Right atrium auricular region (tissue), 2 donors: ENCODE measurements around the gene ZNF778. TPM values are rescaled to one million over a fixed set of nuclear protein-coding genes. Genes with fewer than 3 reads are reported as not detected.

Source experiments
- DNase-seq: peaks from one replicate; pipeline ENCODE4 v3.0.0-alpha.2; 2019; ENCODE audit warnings: low spot score
- H3K27ac ChIP-seq, 2 donors: fragments of 200-600 bp; sonication (generic); 1 replicate in 1 of 2; 2 replicates in 1 of 2; pipeline ENCODE4 v1.5.1; 2016 to 2019
- H3K27me3 ChIP-seq, 2 donors: fragments of 200-600 bp; sonication (generic); one replicate each; pipeline versions ENCODE4 v1.5.1 to v1.6.0; 2017 to 2019
- H3K36me3 ChIP-seq: fragments of 200-600 bp; sonication (generic); one replicate; pipeline ENCODE4 v1.5.1; 2016
- H3K4me1 ChIP-seq, 2 donors: fragments of 200-600 bp; sonication (generic); one replicate each; pipeline versions ENCODE4 v1.5.1 to v1.6.0; 2017 to 2019
- H3K4me3 ChIP-seq, 2 donors: fragments of 200-600 bp; sonication (generic); 1 replicate in 1 of 2; 2 replicates in 1 of 2; pipeline ENCODE4 v1.5.1; 2017 to 2019; ENCODE audit warnings: mild to moderate bottlenecking in 1 of 2, moderate library complexity in 1 of 2
- H3K9me3 ChIP-seq, 2 donors: fragments of 200-600 bp; sonication (generic); one replicate each; pipeline ENCODE4 v1.5.1; 2019
- CTCF ChIP-seq, 2 donors: fragments of 200-600 bp; sonication (generic); IDR thresholded peaks; one replicate each; pipeline ENCODE4 v1.5.1; 2019; ENCODE audit warnings: antibody characterized with exemption in 2 of 2
- total RNA-seq, 2 donors: library from RNA; depleted of rRNA; stranded (reverse); fragments of >200 nt; gene quantifications; one replicate each; pipeline ENCODE4 v1.1.0, GENCODE V29; 2016

The ZNF778 gene
- total RNA-seq, 2 donors from 2014 or later = 5.7 to 8.0 TPM

GRCh38 chr16:89282523-89282922 lies 65.0 kb downstream of the ZNF778 start:
- Histone ChIP-seq H3K36me3 (peaks cover 80% of the 10 kb centered on the region), H3K4me1 (no peaks in the 10 kb centered on the region), H3K4me3 (no peak overlapping the region), H3K9me3 (no peaks in the 10 kb centered on the region), H3K27me3 (no peaks in the 10 kb centered on the region), H3K27ac (no peak overlapping the region)
- no peak for TF ChIP-seq CTCF (IDR thresholded peaks at IDR 0.05)
- no peak for DNase-seq

- H3K4me1 ChIP-seq = no peaks in the 10 kb centered on the region
- DNase-seq = no peak
- H3K27me3 ChIP-seq = no peaks in the 10 kb centered on the region
- TF ChIP-seq CTCF (IDR thresholded peaks at IDR 0.05) = no peak
- no peak overlapping the region for H3K27ac ChIP-seq
- H3K36me3 ChIP-seq = peaks cover 81% of the 10 kb centered on the region
- H3K9me3 ChIP-seq = no peaks in the 10 kb centered on the region
- H3K4me3 ChIP-seq = no peak overlapping the region
These were observed 65.9 kb downstream of the ZNF778 start for GRCh38 chr16:89283449-89283848.

- no peak for DNase-seq
- Histone ChIP-seq H3K36me3 (peaks cover 72% of the 10 kb centered on the region), H3K9me3 (no peaks in the 10 kb centered on the region), H3K27ac (no peak overlapping the region), H3K27me3 (no peaks in the 10 kb centered on the region), H3K4me3 (no peak overlapping the region), H3K4me1 (no peaks in the 10 kb centered on the region)
- TF ChIP-seq CTCF (IDR thresholded peaks at IDR 0.05) = no peak
These were observed 67.9 kb downstream of the ZNF778 start for GRCh38 chr16:89285381-89285780.

DNA sequence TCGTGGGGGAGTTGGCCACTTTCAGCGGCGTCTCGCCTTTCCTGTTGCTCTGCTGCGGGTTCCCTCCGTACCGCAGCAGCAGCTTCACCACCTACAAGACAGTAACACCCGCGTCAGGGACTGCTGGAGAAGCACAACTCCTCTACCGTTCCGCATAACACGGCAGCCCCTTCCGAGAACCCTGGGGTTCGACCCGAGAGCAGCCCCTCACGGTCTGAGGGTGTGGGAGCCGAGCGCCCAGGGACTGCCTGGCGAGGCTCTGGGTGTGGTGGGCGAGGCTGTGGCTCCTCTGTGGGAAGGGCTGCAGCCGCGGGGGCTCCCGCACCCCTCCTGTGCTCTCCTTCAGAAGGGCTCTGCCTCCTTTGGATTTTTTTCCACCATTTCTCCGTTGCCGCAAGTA lies 68.6 kb downstream of the ZNF778 start:
- Histone ChIP-seq H3K4me3 (no peak overlapping the region), H3K36me3 (peaks cover 71% of the 10 kb centered on the region), H3K4me1 (no peaks in the 10 kb centered on the region), H3K9me3 (no peaks in the 10 kb centered on the region), H3K27ac (no peak overlapping the region), H3K27me3 (no peaks in the 10 kb centered on the region)
- no peak for TF ChIP-seq CTCF (IDR thresholded peaks at IDR 0.05)
- DNase-seq = no peak

Other genes with a start within 250 kb of the ZNF778 start
- gene CBFA2T3, start 240.5 kb upstream of the ZNF778 start, total RNA-seq = 1 to 10 TPM; 1.1 to 2.6 TPM
- 10 to 100 TPM; 13.4 to 15.9 TPM for gene ACSF3, start 123.9 kb upstream of the ZNF778 start, total RNA-seq
- not detected for gene CDH15, start 46.0 kb upstream of the ZNF778 start, total RNA-seq
- under 1 TPM in 1 of 2 donors, not detected in 1; 0.75 TPM for gene SLC22A31, start 17.2 kb upstream of the ZNF778 start, total RNA-seq